KOPT-K1 (cell line): ENCODE data around the gene GPR158.

ENCODE experiments used
- H3K27ac ChIP-seq: fragments of 200-600 bp; sonication (generic); 2 replicates; pipeline ENCODE4 v1.5.1; 2016; ENCODE audit warnings: antibody characterized with exemption, mild to moderate bottlenecking, low read depth, low read length; ENCODE audit not compliant: poor library complexity, severe bottlenecking
- H3K36me3 ChIP-seq: fragments of 200-600 bp; sonication (generic); 2 replicates; pipeline ENCODE4 v1.5.1; 2017; ENCODE audit warnings: antibody characterized with exemption, mild to moderate bottlenecking, low read length, moderate library complexity; ENCODE audit not compliant: insufficient read depth
- H3K9me3 ChIP-seq: fragments of 200-600 bp; sonication (generic); 2 replicates; pipeline ENCODE4 v1.5.1; 2017; ENCODE audit warnings: antibody characterized with exemption, low read length, mild to moderate bottlenecking; ENCODE audit not compliant: insufficient read depth, poor library complexity, severe bottlenecking

The GPR158 gene

DNA sequence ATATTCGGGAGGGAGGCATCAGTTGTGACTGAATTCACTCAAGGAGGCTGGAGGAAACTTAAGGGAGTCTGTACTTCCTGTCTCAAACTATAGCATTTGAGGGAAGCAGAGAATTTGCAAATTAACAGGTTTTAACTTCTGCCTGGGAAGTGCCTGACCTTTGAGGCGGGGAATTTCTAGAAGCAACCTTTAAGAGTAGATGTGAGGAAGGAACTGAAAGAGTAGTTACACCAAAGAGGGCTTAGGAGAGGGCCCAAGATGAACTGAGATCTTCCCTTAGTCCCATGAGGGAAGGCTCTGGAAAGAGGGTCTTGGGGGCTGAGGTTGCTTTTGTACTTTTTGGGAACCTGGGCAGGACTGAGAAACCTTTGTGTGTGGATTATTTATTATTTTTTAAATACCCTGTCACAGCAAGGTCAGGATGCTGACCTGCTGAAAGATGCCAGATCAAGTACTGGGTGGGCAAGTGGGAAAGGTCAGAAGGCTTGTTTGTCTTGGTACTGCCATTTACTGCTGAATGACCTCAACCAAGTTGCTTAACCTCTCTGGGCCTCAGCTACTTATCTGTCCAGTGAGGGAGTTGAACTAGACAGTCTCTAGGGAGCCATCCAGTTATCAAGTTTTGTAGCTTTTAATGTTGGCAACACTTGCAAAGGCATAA is 2.4 kb downstream of the GPR158 start:
- Histone ChIP-seq H3K9me3 (peaks cover 24% of the 10 kb centered on the region), H3K36me3 (no peaks in the 10 kb centered on the region), H3K27ac (no peak overlapping the region)

DNA sequence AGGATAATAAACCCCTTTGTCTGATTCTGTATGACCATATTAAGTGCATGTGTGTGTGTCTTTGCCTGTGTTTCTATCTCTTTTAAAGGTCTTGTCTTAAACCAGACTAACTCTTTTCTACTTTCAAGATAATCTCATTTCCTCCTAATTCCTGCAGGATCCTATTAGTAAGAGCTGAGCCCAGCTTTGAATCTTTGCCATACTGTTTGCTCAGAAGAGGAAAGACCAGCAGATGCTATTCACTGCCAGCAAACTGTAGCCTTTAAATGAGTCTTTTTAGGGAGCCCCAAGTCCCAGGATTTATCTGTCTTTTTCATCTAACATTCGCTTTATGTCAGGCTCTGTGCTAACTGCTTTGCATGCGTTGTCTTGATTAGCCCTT is 2.9 kb downstream of the GPR158 start:
- Histone ChIP-seq H3K9me3 (peaks cover 24% of the 10 kb centered on the region), H3K36me3 (no peaks in the 10 kb centered on the region), H3K27ac (no peak overlapping the region)

DNA sequence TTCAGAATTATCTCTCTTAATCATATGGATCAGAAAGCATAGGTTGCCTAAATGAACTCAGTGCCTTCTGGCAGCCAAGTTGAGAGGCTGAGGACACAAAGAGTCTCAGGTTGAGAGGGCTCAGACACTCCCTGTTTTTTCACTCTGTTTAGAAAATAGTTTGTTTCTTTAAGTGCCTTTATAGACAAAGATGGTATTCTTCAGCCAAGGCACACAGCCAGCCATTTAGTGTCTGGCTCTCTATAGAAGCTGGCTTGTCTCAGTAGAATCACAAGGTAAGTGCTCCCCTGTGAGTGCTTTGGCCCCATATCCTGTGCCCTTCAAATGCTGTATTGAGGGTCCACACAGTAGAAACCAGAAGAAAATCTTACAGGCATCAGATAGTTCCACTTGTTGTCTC is 3.6 kb downstream of the GPR158 start:
- peaks cover 22% of the 10 kb centered on the region for H3K9me3 ChIP-seq
- H3K27ac ChIP-seq, result no peak overlapping the region
- no peaks in the 10 kb centered on the region for H3K36me3 ChIP-seq

GRCh38 chr10:25180801-25181200 is 6.0 kb downstream of the GPR158 start:
- H3K27ac ChIP-seq, result no peak overlapping the region
- no peaks in the 10 kb centered on the region for H3K36me3 ChIP-seq
- H3K9me3 ChIP-seq, result peaks cover 3% of the 10 kb centered on the region

- Histone ChIP-seq H3K27ac (no peak overlapping the region), H3K9me3 (no peaks in the 10 kb centered on the region), H3K36me3 (no peaks in the 10 kb centered on the region)
These were observed 7.8 kb downstream of the GPR158 start for GRCh38 chr10:25182636-25183035.

DNA sequence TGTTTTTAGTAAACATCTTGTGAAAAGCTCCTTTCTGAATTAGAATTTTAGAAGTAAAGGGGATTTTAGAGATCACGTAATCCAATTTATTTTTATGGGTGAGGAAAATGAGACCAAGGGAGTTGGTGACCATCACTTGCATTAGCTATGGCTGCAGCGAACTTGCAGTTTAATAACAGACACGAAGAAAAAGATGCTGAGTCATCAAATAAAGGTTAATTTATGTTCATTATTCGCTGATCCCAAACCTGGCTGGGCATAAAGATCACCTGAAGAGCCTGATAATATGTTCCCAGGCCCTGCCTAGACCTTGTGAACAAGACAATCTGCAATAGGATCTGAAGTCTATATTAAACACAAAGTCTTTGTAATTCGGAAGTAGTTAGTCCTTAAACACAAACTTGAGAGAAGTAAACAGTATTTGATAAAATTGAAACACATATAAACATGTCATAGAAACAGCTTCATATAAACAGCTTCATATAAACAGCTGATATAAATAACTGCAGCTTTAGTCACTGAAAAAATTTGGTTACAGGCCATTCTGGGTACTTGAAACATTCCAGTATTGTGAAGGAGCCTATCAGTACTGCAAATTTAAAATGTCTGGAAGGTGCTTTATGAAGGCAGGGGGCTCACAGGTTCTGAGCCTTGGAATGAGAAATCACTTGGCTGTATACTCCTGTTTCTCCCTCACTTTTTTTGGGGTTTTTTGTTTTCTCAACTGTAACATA is 16.5 kb downstream of the GPR158 start:
- no peak overlapping the region for H3K27ac ChIP-seq
- H3K9me3 ChIP-seq, result no peaks in the 10 kb centered on the region
- no peaks in the 10 kb centered on the region for H3K36me3 ChIP-seq

GRCh38 chr10:25198151-25198550 is 23.4 kb downstream of the GPR158 start:
- H3K27ac ChIP-seq, result no peak overlapping the region
- H3K9me3 ChIP-seq, result no peaks in the 10 kb centered on the region
- no peaks in the 10 kb centered on the region for H3K36me3 ChIP-seq

DNA sequence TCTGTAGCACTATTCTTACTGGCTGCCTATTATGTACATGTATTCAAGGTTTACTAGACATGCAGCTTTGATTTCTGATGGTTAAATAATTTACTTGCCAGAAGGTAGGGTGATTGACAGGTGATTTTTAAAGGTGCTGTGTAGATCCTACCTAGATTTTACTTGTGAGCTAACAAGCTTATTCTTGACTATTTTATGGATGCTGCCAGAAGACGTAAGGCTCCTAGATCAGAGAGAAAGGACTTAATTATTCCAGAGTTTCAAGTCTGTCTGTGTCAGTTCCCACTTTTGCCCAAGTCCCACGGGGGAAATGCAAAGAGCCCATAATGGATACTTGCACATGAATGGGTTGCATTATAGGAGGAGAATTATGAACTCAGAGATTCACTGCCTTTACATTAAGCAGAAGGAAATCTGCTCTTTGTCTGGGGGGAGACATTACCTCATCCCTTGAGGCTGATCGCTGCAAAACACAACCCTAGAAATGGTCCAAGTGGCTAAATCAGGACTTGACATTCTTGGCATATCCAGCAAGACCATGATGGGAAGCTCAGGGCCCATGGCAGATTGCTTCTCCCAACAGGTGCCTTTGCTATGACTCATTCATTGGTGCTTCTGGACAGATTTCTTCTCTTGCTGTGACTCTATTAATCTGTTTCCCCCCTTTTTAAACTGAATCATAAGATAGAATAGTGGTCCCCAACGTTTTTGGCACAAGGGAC is 32.1 kb downstream of the GPR158 start:
- Histone ChIP-seq H3K36me3 (no peaks in the 10 kb centered on the region), H3K9me3 (no peaks in the 10 kb centered on the region), H3K27ac (no peak overlapping the region)

DNA sequence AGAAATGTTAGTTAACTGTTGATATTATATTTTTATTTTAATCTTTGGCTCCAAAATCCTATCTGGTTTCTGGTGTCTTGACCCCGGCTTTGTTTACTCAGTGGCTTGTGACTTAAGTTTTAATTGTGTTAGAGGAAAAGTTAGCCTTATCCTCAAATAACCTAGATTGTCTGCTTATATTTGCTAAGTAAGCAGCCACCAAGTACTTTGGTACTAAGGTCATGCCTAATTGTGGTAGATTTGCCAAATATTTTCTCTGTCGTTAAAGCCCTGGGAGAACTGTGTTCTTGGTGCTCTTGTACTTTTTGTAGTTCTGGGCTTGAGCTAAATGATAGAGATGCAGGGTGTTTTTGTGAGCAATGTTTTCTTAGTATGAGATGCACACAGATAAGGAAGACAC is 34.8 kb downstream of the GPR158 start:
- Histone ChIP-seq H3K27ac (no peak overlapping the region), H3K9me3 (no peaks in the 10 kb centered on the region), H3K36me3 (no peaks in the 10 kb centered on the region)

- no peak overlapping the region for H3K27ac ChIP-seq
- no peaks in the 10 kb centered on the region for H3K9me3 ChIP-seq
- no peaks in the 10 kb centered on the region for H3K36me3 ChIP-seq
These were observed 35.5 kb downstream of the GPR158 start for GRCh38 chr10:25210265-25210664.

GRCh38 chr10:25220156-25220555 is 45.4 kb downstream of the GPR158 start:
- Histone ChIP-seq H3K9me3 (no peaks in the 10 kb centered on the region), H3K36me3 (no peaks in the 10 kb centered on the region), H3K27ac (no peak overlapping the region)

DNA sequence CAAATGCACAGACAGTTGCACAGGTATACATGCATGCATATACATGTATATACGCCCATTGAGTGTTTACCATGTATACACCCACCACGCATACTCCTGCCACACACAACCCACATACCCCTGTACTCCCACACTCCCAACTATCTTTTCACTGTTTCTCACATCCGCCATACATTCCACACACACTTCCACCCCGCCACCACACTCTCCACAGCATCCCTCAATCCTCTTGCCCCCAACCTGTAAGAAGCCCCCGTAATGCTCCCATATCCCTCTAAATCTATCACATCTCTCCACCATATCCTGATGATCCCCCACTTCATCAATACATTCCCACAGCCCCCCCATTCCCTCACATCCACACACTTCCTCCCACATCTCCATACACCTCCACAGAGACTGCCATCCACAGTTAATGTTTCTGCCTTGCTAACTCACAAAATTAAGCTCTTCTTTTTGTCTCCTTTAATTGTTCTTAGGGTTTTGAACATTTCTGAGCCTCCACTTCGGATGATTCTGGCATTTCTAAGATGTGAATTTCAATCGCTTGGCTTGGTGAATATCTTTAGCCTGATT is 47.4 kb downstream of the GPR158 start:
- no peaks in the 10 kb centered on the region for H3K36me3 ChIP-seq
- H3K27ac ChIP-seq, result no peak overlapping the region
- no peaks in the 10 kb centered on the region for H3K9me3 ChIP-seq

DNA sequence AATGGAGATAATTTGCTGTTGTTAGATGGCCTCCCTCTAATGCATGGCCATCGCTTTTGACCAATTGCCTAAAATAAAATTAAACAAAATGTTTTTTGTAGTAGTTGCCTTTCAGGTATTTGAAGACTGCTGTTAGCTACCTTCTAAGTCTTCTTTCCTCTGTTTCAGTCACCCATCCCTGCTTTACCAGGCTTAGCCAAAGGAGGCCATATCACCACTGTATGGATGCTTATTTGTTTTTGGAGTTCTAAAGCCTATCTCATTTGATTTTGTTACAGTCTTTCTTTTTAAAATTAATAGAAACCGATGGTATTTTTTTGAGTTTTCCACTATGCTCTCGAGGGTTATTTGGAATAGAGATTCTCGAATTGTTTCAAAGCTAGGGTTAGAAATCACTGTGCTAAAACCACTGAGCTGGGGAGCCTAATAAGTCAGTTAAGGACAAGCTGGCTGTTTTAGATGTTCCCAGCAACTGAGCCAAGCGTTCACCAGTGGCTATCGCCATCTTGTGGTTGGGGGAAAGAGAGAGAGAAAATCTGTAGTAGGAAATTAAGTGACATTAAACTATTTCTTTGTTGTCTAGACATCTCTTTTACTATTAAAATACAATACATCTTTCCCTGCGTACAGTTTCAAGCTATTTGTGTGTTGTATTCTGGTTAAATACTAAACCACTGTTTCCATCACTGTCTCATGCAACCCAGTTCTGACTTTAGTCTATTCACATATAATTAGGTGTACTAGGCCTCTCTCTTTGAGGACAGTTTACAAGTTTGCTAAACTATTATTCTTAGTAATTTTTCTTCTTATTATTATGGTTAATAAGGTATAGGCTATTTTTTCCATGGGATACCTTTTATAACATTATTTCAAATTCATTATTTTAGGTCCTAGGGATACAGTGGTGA is 52.2 kb downstream of the GPR158 start:
- H3K36me3 ChIP-seq, result no peaks in the 10 kb centered on the region
- H3K27ac ChIP-seq, result no peak overlapping the region
- H3K9me3 ChIP-seq, result no peaks in the 10 kb centered on the region

DNA sequence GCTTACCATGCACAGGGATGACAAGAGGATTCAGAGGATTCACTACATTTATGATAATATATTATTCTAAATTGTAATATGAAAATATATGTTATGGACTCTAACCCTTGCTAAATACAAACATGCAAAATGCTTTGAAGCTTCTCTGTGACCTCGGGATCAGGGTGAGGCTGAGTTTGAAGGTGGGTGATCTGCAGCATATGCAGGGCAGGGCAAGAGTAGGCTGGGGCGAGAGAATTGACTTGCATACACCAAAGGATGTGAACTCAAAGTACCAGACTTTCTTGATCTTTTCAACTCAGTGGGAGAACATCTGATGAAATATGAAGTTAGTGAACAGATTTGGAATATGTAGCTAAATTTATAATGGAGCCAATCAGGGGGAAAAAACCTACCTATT is 57.0 kb downstream of the GPR158 start:
- no peaks in the 10 kb centered on the region for H3K9me3 ChIP-seq
- H3K36me3 ChIP-seq, result no peaks in the 10 kb centered on the region
- no peak overlapping the region for H3K27ac ChIP-seq
